ENCODE measurements around the gene KLF13.
A peak's percentile ranks its signal among the peaks of the same experiment; 100 is the strongest.

DNA sequence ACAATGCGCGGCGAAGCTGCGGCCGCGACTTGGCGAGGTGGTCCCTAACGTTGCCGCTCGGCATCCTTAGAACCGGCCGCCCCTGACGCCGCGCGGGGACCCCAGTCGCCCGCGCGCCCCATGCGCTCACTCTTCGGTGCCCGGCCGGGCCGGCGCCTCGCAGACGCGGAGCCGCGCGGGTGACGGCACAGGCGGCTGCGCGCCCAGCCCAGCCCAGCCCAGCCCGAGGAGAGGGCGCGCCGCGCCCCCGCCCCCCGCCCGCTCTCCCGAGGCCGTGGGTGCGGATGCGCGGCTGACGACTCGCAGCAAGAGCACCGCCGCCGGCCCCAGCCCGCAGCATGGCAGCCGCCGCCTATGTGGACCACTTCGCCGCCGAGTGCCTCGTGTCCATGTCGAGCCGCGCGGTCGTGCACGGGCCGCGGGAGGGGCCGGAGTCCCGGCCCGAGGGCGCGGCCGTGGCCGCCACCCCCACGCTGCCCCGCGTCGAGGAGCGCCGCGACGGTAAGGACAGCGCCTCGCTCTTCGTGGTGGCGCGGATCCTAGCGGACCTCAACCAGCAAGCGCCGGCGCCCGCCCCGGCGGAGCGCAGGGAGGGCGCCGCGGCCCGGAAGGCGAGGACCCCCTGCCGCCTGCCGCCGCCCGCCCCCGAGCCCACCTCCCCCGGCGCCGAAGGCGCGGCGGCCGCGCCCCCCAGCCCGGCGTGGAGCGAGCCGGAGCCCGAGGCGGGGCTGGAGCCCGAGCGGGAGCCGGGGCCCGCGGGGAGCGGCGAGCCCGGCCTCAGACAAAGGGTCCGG is 437 bp downstream of the KLF13 start:
- TF ChIP-seq, protein P1, sequence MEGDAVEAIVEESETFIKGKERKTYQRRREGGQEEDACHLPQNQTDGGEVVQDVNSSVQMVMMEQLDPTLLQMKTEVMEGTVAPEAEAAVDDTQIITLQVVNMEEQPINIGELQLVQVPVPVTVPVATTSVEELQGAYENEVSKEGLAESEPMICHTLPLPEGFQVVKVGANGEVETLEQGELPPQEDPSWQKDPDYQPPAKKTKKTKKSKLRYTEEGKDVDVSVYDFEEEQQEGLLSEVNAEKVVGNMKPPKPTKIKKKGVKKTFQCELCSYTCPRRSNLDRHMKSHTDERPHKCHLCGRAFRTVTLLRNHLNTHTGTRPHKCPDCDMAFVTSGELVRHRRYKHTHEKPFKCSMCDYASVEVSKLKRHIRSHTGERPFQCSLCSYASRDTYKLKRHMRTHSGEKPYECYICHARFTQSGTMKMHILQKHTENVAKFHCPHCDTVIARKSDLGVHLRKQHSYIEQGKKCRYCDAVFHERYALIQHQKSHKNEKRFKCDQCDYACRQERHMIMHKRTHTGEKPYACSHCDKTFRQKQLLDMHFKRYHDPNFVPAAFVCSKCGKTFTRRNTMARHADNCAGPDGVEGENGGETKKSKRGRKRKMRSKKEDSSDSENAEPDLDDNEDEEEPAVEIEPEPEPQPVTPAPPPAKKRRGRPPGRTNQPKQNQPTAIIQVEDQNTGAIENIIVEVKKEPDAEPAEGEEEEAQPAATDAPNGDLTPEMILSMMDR (IDR thresholded peaks at IDR 0.05): no peak
- peak; percentile 43 to 50 for TF ChIP-seq POLR2A (IDR thresholded peaks at IDR 0.05)
